AG04450 (cell line): Measurements from ENCODE around the gene NUDT12. TPM values are rescaled to one million over a fixed set of nuclear protein-coding genes. Genes with fewer than 3 reads are reported as not detected.

Experiments used
- CTCF ChIA-PET: fragments of 300-600, 350-600 bp; formaldehyde crosslinking; extraction: SDS; loops from one replicate; lab custom pipeline; 2022; ENCODE audit warnings: antibody characterized with exemption, inconsistent platforms; lab: Charles Lee
- POLR2A ChIA-PET: fragments of 350-600 bp; formaldehyde crosslinking; extraction: SDS; loops from one replicate; lab custom pipeline; 2021; ENCODE audit warnings: antibody characterized with exemption, inconsistent platforms; lab: Yijun Ruan, JAX
- DNase-seq: peaks from one replicate; pipeline ENCODE4 v3.0.0-alpha.2; 2011; ENCODE audit warnings: low read depth, low spot score
- H3K27ac ChIP-seq: one replicate; pipeline ENCODE4 v1.5.1; 2012; ENCODE audit warnings: low read depth, low read length, control low read depth
- H3K27me3 ChIP-seq: one replicate; pipeline ENCODE4 v1.6.0; 2012; ENCODE audit warnings: low read length; ENCODE audit not compliant: control insufficient read depth, insufficient read depth
- H3K4me3 ChIP-seq: 2 replicates; pipeline ENCODE4 v1.5.1; 2011; ENCODE audit warnings: mild to moderate bottlenecking, low read depth, low read length, control low read depth
- H3K9me3 ChIP-seq: 2 replicates; pipeline ENCODE4 v1.5.1; 2012; ENCODE audit warnings: low read length; ENCODE audit not compliant: control insufficient read depth, insufficient read depth
- CTCF ChIP-seq: IDR thresholded peaks from 2 replicates; pipeline ENCODE4 v1.5.1; 2011; ENCODE audit warnings: low read depth, low read length, control low read depth, inconsistent platforms
- polyA plus RNA-seq: library from polyadenylated mRNA; depleted of rRNA; stranded (reverse); fragments of >200 nt; gene quantifications from 2 replicates; pipeline ENCODE4 v1.2.3, GENCODE V29; 2011

Gene NUDT12
- polyA plus RNA-seq, 1 experiment, result 12.3 TPM

- POLR2A ChIA-PET, result no interaction called here
- DNase-seq, result no peak
- no peaks in the 10 kb centered on the region for H3K9me3 ChIP-seq
- TF ChIP-seq CTCF, result peak; percentile 59
- no peak overlapping the region for H3K4me3 ChIP-seq
- no peak overlapping the region for H3K27ac ChIP-seq
- no peaks in the 10 kb centered on the region for H3K27me3 ChIP-seq
- CTCF ChIA-PET, result interaction anchor here (0.6 to 8.4 kb wide), 14 partner anchors 8 to 764 kb away, joined by 3 to 221 read pairs (median 4); no protein-coding TSS in a partner anchor
Measured at GRCh38 chr5:103587185-103587748, 24.7 kb upstream of the NUDT12 start.

GRCh38 chr5:103582364-103582763 lies 19.8 kb upstream of the NUDT12 start:
- H3K27me3 ChIP-seq, result no peaks in the 10 kb centered on the region
- H3K4me3 ChIP-seq, result no peak overlapping the region
- POLR2A ChIA-PET, result no interaction called here
- no peaks in the 10 kb centered on the region for H3K9me3 ChIP-seq
- CTCF ChIA-PET, result interaction anchor here (0.7 to 8.4 kb wide), 17 partner anchors 9 to 830 kb away, joined by 3 to 221 read pairs (median 3); partner anchors contain the start of gene NUDT12
- peak; percentile 6 for DNase-seq
- no peak overlapping the region for H3K27ac ChIP-seq
- peak; percentile 58 for TF ChIP-seq CTCF

GRCh38 chr5:103573411-103573810 lies 10.8 kb upstream of the NUDT12 start:
- CTCF ChIA-PET, result interaction anchor here (0.7 to 1.0 kb wide), 2 partner anchors 9 to 10 kb away, joined by 3 to 4 read pairs; no protein-coding TSS in a partner anchor
- POLR2A ChIA-PET, result no interaction called here
- DNase-seq, result no peak

GRCh38 chr5:103572454-103572853 lies 9.9 kb upstream of the NUDT12 start:
- no peak overlapping the region for H3K4me3 ChIP-seq
- ChIA-PET POLR2A (no interaction called here), CTCF (interaction anchor here (1.0 kb wide), 1 partner anchor 10 kb away, joined by 4 read pairs; no protein-coding TSS in a partner anchor)
- H3K27ac ChIP-seq, result no peak overlapping the region
- H3K27me3 ChIP-seq, result no peaks in the 10 kb centered on the region
- no peaks in the 10 kb centered on the region for H3K9me3 ChIP-seq
- no peak for DNase-seq
- TF ChIP-seq CTCF, result no peak

More at GRCh38 chr5:103573411-103573810, 10.8 kb upstream of the NUDT12 start:
- Histone ChIP-seq H3K4me3 (no peak overlapping the region), H3K9me3 (no peaks in the 10 kb centered on the region), H3K27ac (no peak overlapping the region), H3K27me3 (no peaks in the 10 kb centered on the region)
- no peak for TF ChIP-seq CTCF

- H3K27me3 ChIP-seq, result no peaks in the 10 kb centered on the region
- H3K4me3 ChIP-seq, result no peak overlapping the region
- CTCF ChIA-PET, result no interaction called here
- no peaks in the 10 kb centered on the region for H3K9me3 ChIP-seq
- TF ChIP-seq CTCF, result no peak
- POLR2A ChIA-PET, result no interaction called here
- DNase-seq, result no peak
- H3K27ac ChIP-seq, result no peak overlapping the region
Measured at GRCh38 chr5:103571730-103572129, 9.1 kb upstream of the NUDT12 start.
